Left ventricle myocardium inferior (tissue), 1 donor: Measurements from ENCODE around the gene GSG1L2. TPM values are rescaled to one million over a fixed set of nuclear protein-coding genes. Genes with fewer than 3 reads are reported as not detected.

Experiments
- DNase-seq: peaks from one replicate; pipeline ENCODE4 v3.0.0-alpha.2; 2020
- H3K27ac ChIP-seq: fragments of 200-600 bp; replicated peaks from 2 replicates; pipeline ENCODE4 v1.8.0; 2021
- H3K27me3 ChIP-seq: fragments of 200-600 bp; 2 replicates; pipeline ENCODE4 v1.8.0; 2021; ENCODE audit warnings: low read depth
- H3K36me3 ChIP-seq: fragments of 200-600 bp; 2 replicates; pipeline ENCODE4 v1.8.0; 2021
- H3K4me1 ChIP-seq: fragments of 200-600 bp; 2 replicates; pipeline ENCODE4 v1.8.0; 2021
- H3K4me3 ChIP-seq: fragments of 200-600 bp; 2 replicates; pipeline ENCODE4 v1.8.0; 2021; ENCODE audit warnings: mild to moderate bottlenecking, moderate library complexity
- H3K9me3 ChIP-seq: fragments of 200-600 bp; replicated peaks from 2 replicates; pipeline ENCODE4 v1.8.0; 2021
- intact Hi-C: fragments of 100-400 bp; cut with micrococcal nuclease; formaldehyde crosslinking; loops from one replicate; pipeline ENCODE4 v1.11.0; 2022
- total RNA-seq: library from RNA; stranded (reverse); fragmentation: NEBNext Ultra II Directional; extraction: Animal tissue kit (Norgen Biotek cat#: 25700); gene quantifications from one replicate; pipeline ENCODE4 v1.2.1, GENCODE V29; 2021
- TF ChIP-seq, protein P1 (sequence below): fragments of 200-600 bp; IDR thresholded peaks from 2 replicates; pipeline ENCODE4 v1.8.0; 2021; ENCODE audit warnings: antibody characterized with exemption, mild to moderate bottlenecking, borderline replicate concordance
- donor health status: DM: no; HTN: yes; CAD: no; lungs with severe emphysema.

The GSG1L2 gene
- total RNA-seq, 1 donor from 2014 or later, result not detected

DNA sequence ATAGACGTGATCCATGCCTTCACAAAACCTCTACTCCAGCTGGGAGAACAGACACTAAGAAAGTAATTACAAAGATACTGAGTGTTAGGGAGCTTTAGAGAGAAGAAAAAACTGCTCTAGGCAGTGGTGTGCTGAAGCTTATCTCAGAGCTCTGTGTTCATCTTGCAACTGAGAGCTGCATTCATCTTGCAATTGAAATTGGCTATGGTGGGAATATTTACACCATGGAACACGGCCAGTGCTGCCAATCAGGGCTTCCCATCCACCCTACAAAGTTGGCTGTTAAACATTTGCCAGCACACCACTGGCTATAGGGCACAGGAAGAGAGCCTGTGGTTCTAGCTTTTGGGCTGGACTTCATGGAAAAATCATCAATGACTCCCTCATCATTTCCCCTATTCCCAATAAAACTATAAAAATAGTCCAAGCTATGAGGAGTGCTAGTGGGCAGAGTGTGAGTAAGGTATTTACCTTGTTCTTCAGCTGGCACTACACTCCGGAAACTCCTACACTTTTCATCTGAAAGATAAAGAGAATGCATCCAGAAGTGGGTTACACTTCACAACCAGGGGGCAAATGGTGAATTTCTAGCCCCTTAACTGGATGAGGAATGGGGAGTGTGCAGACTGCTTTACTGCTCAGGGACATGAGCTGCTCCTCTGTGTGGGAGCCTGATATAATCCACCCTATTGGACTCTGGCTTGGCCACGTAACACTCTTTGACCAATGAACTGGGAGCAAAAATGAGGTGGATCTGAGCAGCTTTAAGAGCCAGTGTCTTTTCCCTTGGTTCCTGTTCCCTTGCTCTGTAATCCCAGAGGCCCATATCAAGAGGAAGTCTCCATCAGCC, 11.6 kb downstream of the GSG1L2 start:
- Histone ChIP-seq H3K4me3 (no peak overlapping the region), H3K36me3 (no peaks in the 10 kb centered on the region), H3K27ac (peak overlapping the region; percentile 60), H3K4me1 (peaks cover 24% of the 10 kb centered on the region), H3K27me3 (peaks cover 8% of the 10 kb centered on the region), H3K9me3 (peaks cover 6% of the 10 kb centered on the region)
- TF ChIP-seq, protein P1, sequence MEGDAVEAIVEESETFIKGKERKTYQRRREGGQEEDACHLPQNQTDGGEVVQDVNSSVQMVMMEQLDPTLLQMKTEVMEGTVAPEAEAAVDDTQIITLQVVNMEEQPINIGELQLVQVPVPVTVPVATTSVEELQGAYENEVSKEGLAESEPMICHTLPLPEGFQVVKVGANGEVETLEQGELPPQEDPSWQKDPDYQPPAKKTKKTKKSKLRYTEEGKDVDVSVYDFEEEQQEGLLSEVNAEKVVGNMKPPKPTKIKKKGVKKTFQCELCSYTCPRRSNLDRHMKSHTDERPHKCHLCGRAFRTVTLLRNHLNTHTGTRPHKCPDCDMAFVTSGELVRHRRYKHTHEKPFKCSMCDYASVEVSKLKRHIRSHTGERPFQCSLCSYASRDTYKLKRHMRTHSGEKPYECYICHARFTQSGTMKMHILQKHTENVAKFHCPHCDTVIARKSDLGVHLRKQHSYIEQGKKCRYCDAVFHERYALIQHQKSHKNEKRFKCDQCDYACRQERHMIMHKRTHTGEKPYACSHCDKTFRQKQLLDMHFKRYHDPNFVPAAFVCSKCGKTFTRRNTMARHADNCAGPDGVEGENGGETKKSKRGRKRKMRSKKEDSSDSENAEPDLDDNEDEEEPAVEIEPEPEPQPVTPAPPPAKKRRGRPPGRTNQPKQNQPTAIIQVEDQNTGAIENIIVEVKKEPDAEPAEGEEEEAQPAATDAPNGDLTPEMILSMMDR, result no peak
- intact Hi-C loops, result no loop called here
- DNase-seq, result no peak

- Histone ChIP-seq H3K36me3 (no peaks in the 10 kb centered on the region), H3K27ac (peak overlapping the region; percentile 60), H3K27me3 (peaks cover 8% of the 10 kb centered on the region), H3K4me1 (peaks cover 24% of the 10 kb centered on the region), H3K9me3 (peaks cover 16% of the 10 kb centered on the region), H3K4me3 (no peak overlapping the region)
- TF ChIP-seq, protein P1, result no peak
- intact Hi-C loops, result no loop called here
- DNase-seq, result no peak
These were observed 12.5 kb downstream of the GSG1L2 start for GRCh38 chr17:9809409-9809808.

DNA sequence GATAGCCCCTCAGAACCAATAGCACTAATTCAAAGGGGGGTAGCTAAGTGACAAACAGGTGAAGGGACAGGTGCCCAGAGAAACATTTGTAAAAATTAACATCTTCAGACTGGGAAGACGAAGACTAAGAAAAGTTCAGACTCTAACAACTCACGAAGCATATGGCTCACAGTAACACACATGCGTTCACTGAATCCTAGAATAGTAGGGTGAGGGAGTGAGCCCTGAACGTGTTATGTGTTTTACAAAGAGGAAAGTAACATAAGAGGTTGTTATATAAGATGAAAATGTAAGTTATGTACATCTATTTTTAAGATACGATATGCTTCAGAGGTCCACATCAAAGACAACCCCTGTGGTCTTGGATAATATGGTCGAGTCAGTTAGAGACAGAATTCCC, 15.2 kb downstream of the GSG1L2 start:
- intact Hi-C loops, result no loop called here
- Histone ChIP-seq H3K27me3 (peaks cover 7% of the 10 kb centered on the region), H3K36me3 (no peaks in the 10 kb centered on the region), H3K9me3 (peaks cover 20% of the 10 kb centered on the region), H3K4me1 (peaks cover 33% of the 10 kb centered on the region), H3K4me3 (no peak overlapping the region), H3K27ac (no peak overlapping the region)
- TF ChIP-seq, protein P1, result no peak
- no peak for DNase-seq

GRCh38 chr17:9805769-9806168, 16.1 kb downstream of the GSG1L2 start:
- Histone ChIP-seq H3K9me3 (peaks cover 20% of the 10 kb centered on the region), H3K27ac (no peak overlapping the region), H3K27me3 (peaks cover 8% of the 10 kb centered on the region), H3K4me3 (no peak overlapping the region), H3K4me1 (peaks cover 30% of the 10 kb centered on the region), H3K36me3 (no peaks in the 10 kb centered on the region)
- no peak for DNase-seq
- intact Hi-C loops, result no loop called here
- TF ChIP-seq, protein P1, result no peak

- H3K4me3 ChIP-seq, result peak overlapping the region; percentile 35
- intact Hi-C loops, result no loop called here
- H3K27ac ChIP-seq, result peak overlapping the region; percentile 58
- peaks cover 20% of the 10 kb centered on the region for H3K9me3 ChIP-seq
- TF ChIP-seq, protein P1, result no peak
- DNase-seq, result no peak
- no peaks in the 10 kb centered on the region for H3K36me3 ChIP-seq
- peaks cover 28% of the 10 kb centered on the region for H3K4me1 ChIP-seq
- peaks cover 12% of the 10 kb centered on the region for H3K27me3 ChIP-seq
These were observed 19.2 kb downstream of the GSG1L2 start for GRCh38 chr17:9802697-9803096.
